DOHH2 (cell line): ENCODE data around the gene NPAS2.

Experiments
- EZH2phosphoT487 ChIP-seq: fragments of 200-600 bp; sonication (generic); IDR thresholded peaks from 2 replicates; pipeline ENCODE4 v1.6.1; 2017; ENCODE audit warnings: borderline replicate concordance, mild to moderate bottlenecking, antibody characterized with exemption, low read length, moderate library complexity, mixed read lengths
- TF ChIP-seq, protein P1 (sequence below): fragments of 200-600 bp; sonication (generic); IDR thresholded peaks from one replicate; pipeline ENCODE4 v1.5.1; 2014; ENCODE audit warnings: antibody characterized with exemption, mild to moderate bottlenecking, low read depth, low read length; ENCODE audit not compliant: poor library complexity, severe bottlenecking

DNA sequence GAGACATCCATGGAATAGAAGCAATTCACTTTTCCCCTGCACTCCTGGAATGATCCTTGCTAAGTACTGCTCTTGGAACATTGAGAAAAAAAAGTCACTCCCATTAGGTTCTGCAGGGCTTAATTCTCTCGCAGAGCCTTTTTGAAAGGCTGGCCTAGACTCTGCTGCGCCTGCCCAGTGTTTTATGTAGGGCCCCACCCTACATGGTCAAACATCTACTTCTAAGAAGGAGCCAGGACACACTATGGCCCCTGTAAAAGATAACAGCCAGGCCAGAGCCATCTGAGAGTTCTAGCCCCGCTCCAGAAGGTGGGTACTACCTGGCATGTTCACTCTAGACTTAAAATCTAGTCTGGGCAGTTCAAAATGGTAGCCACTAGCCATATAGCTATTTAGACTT lies 30.6 kb upstream of the NPAS2 start:
- TF ChIP-seq, protein P1, sequence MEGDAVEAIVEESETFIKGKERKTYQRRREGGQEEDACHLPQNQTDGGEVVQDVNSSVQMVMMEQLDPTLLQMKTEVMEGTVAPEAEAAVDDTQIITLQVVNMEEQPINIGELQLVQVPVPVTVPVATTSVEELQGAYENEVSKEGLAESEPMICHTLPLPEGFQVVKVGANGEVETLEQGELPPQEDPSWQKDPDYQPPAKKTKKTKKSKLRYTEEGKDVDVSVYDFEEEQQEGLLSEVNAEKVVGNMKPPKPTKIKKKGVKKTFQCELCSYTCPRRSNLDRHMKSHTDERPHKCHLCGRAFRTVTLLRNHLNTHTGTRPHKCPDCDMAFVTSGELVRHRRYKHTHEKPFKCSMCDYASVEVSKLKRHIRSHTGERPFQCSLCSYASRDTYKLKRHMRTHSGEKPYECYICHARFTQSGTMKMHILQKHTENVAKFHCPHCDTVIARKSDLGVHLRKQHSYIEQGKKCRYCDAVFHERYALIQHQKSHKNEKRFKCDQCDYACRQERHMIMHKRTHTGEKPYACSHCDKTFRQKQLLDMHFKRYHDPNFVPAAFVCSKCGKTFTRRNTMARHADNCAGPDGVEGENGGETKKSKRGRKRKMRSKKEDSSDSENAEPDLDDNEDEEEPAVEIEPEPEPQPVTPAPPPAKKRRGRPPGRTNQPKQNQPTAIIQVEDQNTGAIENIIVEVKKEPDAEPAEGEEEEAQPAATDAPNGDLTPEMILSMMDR: no peak
- no peak for TF ChIP-seq EZH2phosphoT487
